ENCODE measurements around the gene QSOX1. TPM values are rescaled to one million over a fixed set of nuclear protein-coding genes. Genes with fewer than 3 reads are reported as not detected.

Gene QSOX1
- total RNA-seq, 1 donor from 2014 or later = 58.7 TPM

DNA sequence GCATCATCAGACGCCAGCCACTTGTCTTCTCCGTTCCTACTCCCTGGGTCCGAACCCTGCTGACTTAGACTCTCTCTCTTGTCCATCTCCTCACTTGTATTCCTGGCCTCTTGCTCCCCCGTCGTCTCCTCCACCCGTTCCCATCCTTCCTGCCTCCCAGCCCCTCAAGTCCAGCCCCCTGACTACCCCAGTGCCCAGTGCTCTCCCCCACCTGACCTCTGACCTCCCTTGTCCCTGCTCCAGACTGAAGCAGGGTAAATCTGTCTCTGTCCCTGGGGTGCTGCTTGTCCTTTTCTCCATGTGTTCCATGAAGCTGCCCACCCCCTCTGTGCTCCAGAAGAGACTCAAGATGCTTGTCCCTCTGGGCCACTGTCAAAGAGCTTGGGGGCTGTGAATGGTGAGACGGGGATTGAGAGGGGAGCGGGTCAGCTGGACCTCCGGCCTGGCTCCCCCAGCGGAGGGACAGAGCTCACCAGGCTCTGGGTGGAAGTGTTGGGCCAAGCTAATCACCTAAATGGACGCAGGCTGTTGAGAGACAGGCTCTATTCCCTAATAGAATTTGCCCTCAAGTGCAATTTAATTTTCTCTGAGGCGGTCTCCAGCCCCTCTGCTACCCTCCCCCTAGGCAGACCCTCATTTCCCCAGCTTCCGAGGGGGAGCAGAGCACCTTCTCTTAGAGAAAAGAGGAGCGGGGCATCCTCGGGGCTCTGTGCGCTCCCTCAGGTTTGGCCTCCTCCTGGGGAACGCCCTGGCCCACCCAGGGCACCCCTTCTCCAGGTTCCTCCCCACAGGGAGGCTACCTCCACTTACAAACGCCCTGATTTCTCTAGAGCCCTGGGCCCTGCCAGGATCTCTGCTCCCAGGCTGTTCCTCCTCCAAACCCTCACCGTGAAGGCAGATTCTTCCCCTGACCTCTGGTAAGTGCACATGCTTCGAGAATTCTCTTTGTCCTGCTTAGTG is 64.4 kb downstream of the QSOX1 start:
- intact Hi-C loops (cut with micrococcal nuclease) = no loop called here
- H3K4me1 Mint-ChIP-seq (ENCODE audit: low read depth) = peaks cover under 1% of the 10 kb centered on the region
- H3K36me3 Mint-ChIP-seq (ENCODE audit: low read depth) = no peaks in the 10 kb centered on the region
- H3K27me3 Mint-ChIP-seq (ENCODE audit: low read depth) = peaks cover 33% of the 10 kb centered on the region
- H3K4me3 Mint-ChIP-seq (ENCODE audit: low read depth) = no peak overlapping the region
- H3K9me3 Mint-ChIP-seq = no peaks in the 10 kb centered on the region
- no peak for DNase-seq (ENCODE audit: low spot score)
- H3K27ac Mint-ChIP-seq = no peak overlapping the region

GRCh38 chr1:180219776-180220175 is 65.1 kb downstream of the QSOX1 start:
- H3K4me3 Mint-ChIP-seq (ENCODE audit: low read depth) = no peak overlapping the region
- H3K9me3 Mint-ChIP-seq = no peaks in the 10 kb centered on the region
- no peak overlapping the region for H3K27ac Mint-ChIP-seq
- H3K36me3 Mint-ChIP-seq (ENCODE audit: low read depth) = no peaks in the 10 kb centered on the region
- H3K27me3 Mint-ChIP-seq (ENCODE audit: low read depth) = peaks cover 38% of the 10 kb centered on the region
- H3K4me1 Mint-ChIP-seq (ENCODE audit: low read depth) = no peaks in the 10 kb centered on the region
- no peak for DNase-seq (ENCODE audit: low spot score)
- intact Hi-C loops (cut with micrococcal nuclease) = no loop called here

DNA sequence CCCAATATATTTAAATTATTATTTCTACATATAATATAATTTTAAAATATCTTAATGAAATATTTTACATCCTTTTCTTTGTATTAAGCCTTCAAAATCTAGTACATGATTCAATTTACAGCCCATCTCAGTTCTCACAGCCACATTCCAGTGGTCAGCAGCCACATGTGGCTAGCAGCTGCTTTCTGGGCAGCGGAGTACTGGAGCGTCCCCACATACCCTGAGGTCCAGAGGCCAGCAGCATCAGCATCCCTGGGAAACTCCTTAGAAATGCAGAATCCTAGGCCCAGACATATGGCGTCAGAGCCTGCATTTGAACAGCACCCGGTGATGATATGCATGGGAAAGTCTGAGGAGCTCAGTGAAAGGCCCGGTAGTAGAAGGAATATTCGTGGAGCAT is 66.8 kb downstream of the QSOX1 start:
- Mint-ChIP-seq H3K9me3 (no peaks in the 10 kb centered on the region), H3K27ac (no peak overlapping the region), H3K36me3 (ENCODE audit: low read depth) (no peaks in the 10 kb centered on the region), H3K27me3 (ENCODE audit: low read depth) (peaks cover 49% of the 10 kb centered on the region), H3K4me1 (ENCODE audit: low read depth) (no peaks in the 10 kb centered on the region), H3K4me3 (ENCODE audit: low read depth) (no peak overlapping the region)
- DNase-seq (ENCODE audit: low spot score) = no peak
- intact Hi-C loops (cut with micrococcal nuclease) = no loop called here

DNA sequence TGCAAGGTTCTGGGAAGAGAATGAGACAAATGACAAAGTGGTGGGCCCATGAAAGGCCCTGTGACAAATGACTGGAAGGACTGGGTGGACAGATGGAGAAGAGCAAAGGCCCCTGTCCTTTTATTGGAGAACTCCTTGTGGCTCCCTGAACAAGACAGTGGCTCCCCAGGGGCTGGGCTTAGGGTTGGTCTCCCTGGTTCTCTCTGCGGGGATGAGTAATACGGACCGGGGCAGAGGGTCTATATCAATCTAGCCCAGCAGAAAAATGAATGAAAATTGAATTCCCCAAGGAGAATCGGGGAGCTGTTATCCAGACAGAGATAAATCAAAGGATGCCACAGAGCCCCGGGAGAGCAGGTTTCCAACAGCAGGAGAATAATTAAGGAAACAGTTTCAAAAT is 70.2 kb downstream of the QSOX1 start:
- Mint-ChIP-seq H3K9me3 (no peaks in the 10 kb centered on the region), H3K27me3 (ENCODE audit: low read depth) (peaks cover 68% of the 10 kb centered on the region), H3K4me1 (ENCODE audit: low read depth) (peaks cover 4% of the 10 kb centered on the region), H3K36me3 (ENCODE audit: low read depth) (no peaks in the 10 kb centered on the region), H3K27ac (no peak overlapping the region), H3K4me3 (ENCODE audit: low read depth) (no peak overlapping the region)
- intact Hi-C loops (cut with micrococcal nuclease) = no loop called here
- no peak for DNase-seq (ENCODE audit: low spot score)

DNA sequence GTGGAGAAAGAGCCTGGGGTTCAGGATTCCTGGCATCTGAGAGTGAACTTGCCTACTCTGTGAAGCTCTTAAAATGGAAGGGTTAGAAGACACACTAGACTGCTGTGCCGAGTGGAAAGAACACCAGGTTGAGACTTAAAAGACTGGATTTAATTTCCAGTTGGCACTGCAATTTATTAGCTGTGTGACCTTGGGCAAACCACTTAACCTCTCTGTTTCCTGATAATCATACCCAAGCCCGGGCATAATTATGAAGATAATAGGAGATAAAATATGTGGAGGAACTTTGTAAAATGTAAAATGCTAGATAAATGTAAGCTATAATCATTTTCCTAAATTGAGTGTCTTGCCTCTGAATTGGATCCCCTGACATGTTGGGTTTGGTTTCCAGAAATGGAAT is 70.7 kb downstream of the QSOX1 start:
- Mint-ChIP-seq H3K27ac (no peak overlapping the region), H3K9me3 (no peaks in the 10 kb centered on the region), H3K27me3 (ENCODE audit: low read depth) (peaks cover 71% of the 10 kb centered on the region), H3K36me3 (ENCODE audit: low read depth) (no peaks in the 10 kb centered on the region), H3K4me3 (ENCODE audit: low read depth) (no peak overlapping the region), H3K4me1 (ENCODE audit: low read depth) (peaks cover 4% of the 10 kb centered on the region)
- intact Hi-C loops (cut with micrococcal nuclease) = no loop called here
- no peak for DNase-seq (ENCODE audit: low spot score)

GRCh38 chr1:180227861-180228647 is 73.4 kb downstream of the QSOX1 start:
- Mint-ChIP-seq H3K27ac (no peak overlapping the region), H3K9me3 (no peaks in the 10 kb centered on the region), H3K4me1 (ENCODE audit: low read depth) (peaks cover 10% of the 10 kb centered on the region), H3K36me3 (ENCODE audit: low read depth) (no peaks in the 10 kb centered on the region), H3K27me3 (ENCODE audit: low read depth) (peaks cover 76% of the 10 kb centered on the region), H3K4me3 (ENCODE audit: low read depth) (peak overlapping the region; percentile 67)
- intact Hi-C loops (cut with micrococcal nuclease) = no loop called here
- no peak for DNase-seq (ENCODE audit: low spot score)

- H3K4me3 Mint-ChIP-seq (ENCODE audit: low read depth) = peak overlapping the region; percentile 67
These were observed 74.2 kb downstream of the QSOX1 start for GRCh38 chr1:180228648-180229482.

DNA sequence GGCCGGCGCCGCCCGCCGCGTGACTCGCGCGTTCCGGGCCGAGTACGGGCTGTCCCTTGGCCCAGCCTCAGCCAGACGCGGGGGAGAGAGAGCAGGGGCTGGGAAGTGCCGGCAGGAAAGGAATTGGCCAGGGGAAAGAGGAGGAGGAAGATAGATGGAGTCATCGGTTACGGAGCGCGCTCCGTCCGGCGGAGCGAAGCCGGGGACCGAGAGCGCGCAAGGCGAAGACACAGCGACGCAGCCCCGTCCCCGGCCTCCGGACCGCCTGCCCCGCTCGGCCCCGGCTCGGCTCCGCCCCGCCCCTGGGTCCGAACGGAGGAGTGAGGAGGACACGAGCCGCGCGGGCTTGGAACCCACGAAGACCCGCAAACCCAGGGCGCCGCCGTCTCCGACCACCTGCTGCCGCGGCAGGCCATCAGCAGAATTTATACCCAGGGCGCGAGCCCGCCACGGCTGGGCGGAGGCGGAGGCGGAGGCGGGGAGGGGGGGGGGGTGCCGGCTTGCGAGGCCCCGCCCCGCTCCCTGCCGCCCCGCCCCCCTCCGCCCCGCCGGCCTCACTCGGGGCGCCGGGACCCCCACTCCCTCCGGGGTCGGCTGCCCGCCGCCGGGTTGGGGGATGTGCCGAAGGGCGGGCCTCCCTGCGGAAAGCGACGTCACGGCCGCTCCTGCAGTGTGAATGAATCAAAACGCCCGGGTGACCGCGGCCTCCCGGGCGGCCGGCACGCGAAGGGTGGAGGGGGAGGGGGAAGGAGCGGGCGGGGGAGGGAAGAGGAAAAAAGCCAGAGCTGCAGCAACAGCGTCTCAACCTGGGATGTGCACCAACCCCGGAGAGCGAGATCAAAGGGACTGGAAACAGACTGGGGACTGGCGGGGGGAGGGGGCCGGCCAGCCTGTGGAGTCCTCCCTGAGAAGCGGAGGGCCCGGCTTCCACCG is 75.1 kb downstream of the QSOX1 start, which contains the start of gene LHX4:
Gene LHX4, plus strand, starts transcription at position 782 of the 933 bp plus-strand sequence. CDS start 266 bp downstream, outside the sequence.
- H3K27me3 Mint-ChIP-seq (ENCODE audit: low read depth) = peaks cover 79% of the 10 kb centered on the region
- no peaks in the 10 kb centered on the region for H3K9me3 Mint-ChIP-seq
- H3K36me3 Mint-ChIP-seq (ENCODE audit: low read depth) = no peaks in the 10 kb centered on the region
- intact Hi-C loops (cut with micrococcal nuclease) = loop anchor here (10.0 kb wide), 2 partner anchors 485 to 1255 kb away; partner anchors contain the start of genes CACNA1E and FAM163A
- H3K4me1 Mint-ChIP-seq (ENCODE audit: low read depth) = peaks cover 13% of the 10 kb centered on the region
- no peak for DNase-seq (ENCODE audit: low spot score)
- H3K4me3 Mint-ChIP-seq (ENCODE audit: low read depth) = peak within 1 kb of the TSS; percentile 66
- H3K27ac Mint-ChIP-seq = no peak within 1 kb of the TSS

More at GRCh38 chr1:180228648-180229482, 74.2 kb downstream of the QSOX1 start:
- Mint-ChIP-seq H3K27ac (no peak overlapping the region), H3K27me3 (ENCODE audit: low read depth) (peaks cover 78% of the 10 kb centered on the region), H3K9me3 (no peaks in the 10 kb centered on the region), H3K4me1 (ENCODE audit: low read depth) (peaks cover 10% of the 10 kb centered on the region), H3K36me3 (ENCODE audit: low read depth) (no peaks in the 10 kb centered on the region)
- DNase-seq (ENCODE audit: low spot score) = no peak
- intact Hi-C loops (cut with micrococcal nuclease) = no loop called here

DNA sequence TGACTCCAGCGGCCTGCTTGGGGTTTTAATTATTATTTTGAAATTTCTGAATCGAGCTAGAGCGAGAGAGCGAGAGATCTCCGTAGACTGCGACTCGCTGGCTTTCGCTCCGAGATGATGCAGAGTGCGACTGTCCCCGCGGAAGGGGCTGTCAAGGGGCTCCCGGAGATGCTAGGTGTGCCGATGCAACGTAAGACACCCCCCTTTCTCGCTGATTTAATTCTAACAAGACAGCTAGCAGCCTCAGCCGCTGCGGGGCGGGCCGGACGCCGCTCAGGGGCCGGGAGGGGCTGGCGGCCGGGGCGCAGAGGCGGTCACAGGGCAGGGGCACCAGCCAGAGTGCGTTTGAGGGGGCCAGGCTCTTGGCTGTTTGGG is 75.7 kb downstream of the QSOX1 start:
- Mint-ChIP-seq H3K4me3 (ENCODE audit: low read depth) (peak overlapping the region; percentile 61), H3K27ac (no peak overlapping the region), H3K9me3 (no peaks in the 10 kb centered on the region), H3K4me1 (ENCODE audit: low read depth) (peaks cover 13% of the 10 kb centered on the region), H3K36me3 (ENCODE audit: low read depth) (no peaks in the 10 kb centered on the region), H3K27me3 (ENCODE audit: low read depth) (peaks cover 79% of the 10 kb centered on the region)
- intact Hi-C loops (cut with micrococcal nuclease) = loop anchor here (10.0 kb wide), 2 partner anchors 486 to 1254 kb away; partner anchors contain the start of genes CACNA1E and FAM163A
- DNase-seq (ENCODE audit: low spot score) = no peak

DNA sequence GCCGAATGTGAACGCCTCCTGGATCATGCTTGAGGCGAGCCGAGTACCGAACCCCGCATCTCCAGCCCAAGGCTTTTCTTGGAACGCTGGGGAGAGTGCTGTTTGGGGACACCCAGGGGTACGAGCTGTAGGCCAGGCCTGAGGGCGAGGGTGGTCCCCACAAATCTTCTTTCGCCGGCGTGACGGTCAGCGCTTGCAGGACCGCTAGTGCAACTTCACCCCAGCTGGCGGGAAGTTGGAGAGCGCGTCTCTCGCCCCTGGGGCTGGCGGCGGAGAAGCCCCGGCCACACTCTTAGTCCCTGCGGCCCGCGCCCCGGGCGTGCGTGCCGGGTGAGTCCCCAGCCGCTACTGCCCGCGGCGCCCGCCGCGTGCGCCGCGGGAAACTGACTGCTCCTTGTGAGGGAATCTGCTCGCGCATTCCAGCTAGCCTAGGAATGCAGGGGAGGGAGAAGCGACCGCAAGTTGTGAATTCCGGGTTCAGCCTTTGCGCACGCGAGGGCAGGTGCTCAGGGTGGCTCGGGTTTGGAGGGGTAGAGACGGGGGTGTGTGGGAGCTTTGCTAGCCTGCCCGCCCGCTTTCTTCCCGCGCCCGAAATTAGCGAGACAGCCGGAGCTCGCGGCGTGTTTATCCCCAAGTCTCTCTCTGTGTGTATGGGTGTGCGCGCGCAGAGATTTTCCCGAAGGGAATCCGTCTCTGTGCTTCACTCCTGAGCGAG is 76.3 kb downstream of the QSOX1 start:
- DNase-seq (ENCODE audit: low spot score) = no peak
- Mint-ChIP-seq H3K4me3 (ENCODE audit: low read depth) (peak overlapping the region; percentile 61), H3K27me3 (ENCODE audit: low read depth) (peaks cover 80% of the 10 kb centered on the region)

DNA sequence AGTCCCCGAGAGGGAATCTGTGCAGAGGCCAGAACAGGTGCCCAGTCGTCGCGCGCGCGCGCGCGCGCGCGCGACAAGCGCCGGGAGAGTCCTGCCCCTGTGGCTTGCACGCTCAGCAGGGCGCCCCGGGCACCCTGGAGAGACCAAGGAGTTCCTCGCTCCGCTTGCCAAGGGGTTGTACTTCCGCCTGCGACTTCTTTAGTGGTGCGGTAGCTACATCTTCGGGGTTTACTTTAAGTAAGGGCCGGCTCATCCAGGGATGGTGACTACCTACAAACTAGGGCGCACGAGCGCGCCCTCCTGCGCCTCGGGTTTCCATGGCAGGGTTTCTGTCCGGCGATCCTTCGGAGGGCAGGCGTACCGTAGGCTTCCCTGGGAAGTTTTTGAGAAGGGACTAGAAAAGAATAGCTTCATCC is 76.8 kb downstream of the QSOX1 start:
- DNase-seq (ENCODE audit: low spot score) = no peak
- H3K9me3 Mint-ChIP-seq = no peaks in the 10 kb centered on the region
- no peak overlapping the region for H3K27ac Mint-ChIP-seq
- intact Hi-C loops (cut with micrococcal nuclease) = loop anchor here (10.0 kb wide), 2 partner anchors 487 to 1253 kb away; partner anchors contain the start of genes CACNA1E and FAM163A
- peaks cover 16% of the 10 kb centered on the region for H3K4me1 Mint-ChIP-seq (ENCODE audit: low read depth)
- H3K27me3 Mint-ChIP-seq (ENCODE audit: low read depth) = peaks cover 81% of the 10 kb centered on the region
- peak overlapping the region; percentile 69 for H3K4me3 Mint-ChIP-seq (ENCODE audit: low read depth)
- H3K36me3 Mint-ChIP-seq (ENCODE audit: low read depth) = no peaks in the 10 kb centered on the region

More for the DNA sequence above, 76.3 kb downstream of the QSOX1 start:
- H3K9me3 Mint-ChIP-seq = no peaks in the 10 kb centered on the region
- intact Hi-C loops (cut with micrococcal nuclease) = loop anchor here (10.0 kb wide), 2 partner anchors 486 to 1254 kb away; partner anchors contain the start of genes CACNA1E and FAM163A
- no peak overlapping the region for H3K27ac Mint-ChIP-seq
- H3K4me1 Mint-ChIP-seq (ENCODE audit: low read depth) = peaks cover 13% of the 10 kb centered on the region
- no peaks in the 10 kb centered on the region for H3K36me3 Mint-ChIP-seq (ENCODE audit: low read depth)

All from activated T-helper 2 cell treated with anti-CD3 and anti-CD28 coated beads, Interferon-gamma antibody, Interleukin-2, Interleukin-4, amounts not matched to agents 10 μg/mL and 5 μg/mL and 100 μg/mL, durations not matched to agents 14 hours and 24 hours and 36 hours (primary cell).